ENCODE results near the gene COL5A1.

DNA sequence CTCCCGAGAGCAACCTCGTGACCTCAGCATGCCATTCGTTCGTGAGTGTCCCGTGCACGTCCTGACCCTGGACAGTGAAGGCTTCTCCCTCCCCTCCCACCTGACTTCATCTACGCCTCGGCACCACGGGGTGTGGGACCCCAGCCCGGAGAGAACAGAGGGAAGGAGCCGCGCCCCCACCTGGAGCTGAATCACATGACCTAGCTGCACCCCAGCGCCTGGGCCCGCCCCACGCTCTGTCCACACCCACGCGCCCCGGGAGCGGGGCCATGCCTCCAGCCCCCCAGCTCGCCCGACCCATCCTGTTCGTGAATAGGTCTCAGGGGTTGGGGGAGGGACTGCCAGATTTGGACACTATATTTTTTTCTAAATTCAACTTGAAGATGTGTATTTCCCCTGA lies 200.7 kb downstream of the COL5A1 start:
- TF ChIP-seq, protein P1, sequence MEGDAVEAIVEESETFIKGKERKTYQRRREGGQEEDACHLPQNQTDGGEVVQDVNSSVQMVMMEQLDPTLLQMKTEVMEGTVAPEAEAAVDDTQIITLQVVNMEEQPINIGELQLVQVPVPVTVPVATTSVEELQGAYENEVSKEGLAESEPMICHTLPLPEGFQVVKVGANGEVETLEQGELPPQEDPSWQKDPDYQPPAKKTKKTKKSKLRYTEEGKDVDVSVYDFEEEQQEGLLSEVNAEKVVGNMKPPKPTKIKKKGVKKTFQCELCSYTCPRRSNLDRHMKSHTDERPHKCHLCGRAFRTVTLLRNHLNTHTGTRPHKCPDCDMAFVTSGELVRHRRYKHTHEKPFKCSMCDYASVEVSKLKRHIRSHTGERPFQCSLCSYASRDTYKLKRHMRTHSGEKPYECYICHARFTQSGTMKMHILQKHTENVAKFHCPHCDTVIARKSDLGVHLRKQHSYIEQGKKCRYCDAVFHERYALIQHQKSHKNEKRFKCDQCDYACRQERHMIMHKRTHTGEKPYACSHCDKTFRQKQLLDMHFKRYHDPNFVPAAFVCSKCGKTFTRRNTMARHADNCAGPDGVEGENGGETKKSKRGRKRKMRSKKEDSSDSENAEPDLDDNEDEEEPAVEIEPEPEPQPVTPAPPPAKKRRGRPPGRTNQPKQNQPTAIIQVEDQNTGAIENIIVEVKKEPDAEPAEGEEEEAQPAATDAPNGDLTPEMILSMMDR (IDR thresholded peaks at IDR 0.05): no peak
- no peak for TF ChIP-seq POLR2A (IDR thresholded peaks at IDR 0.05)

All from esophagus squamous epithelium (tissue), 4 donors.